ENCODE measurements around the gene RERE.
A peak's percentile ranks its signal among the peaks of the same experiment; 100 is the strongest.

Gene RERE

GRCh38 chr1:8312235-8313218 lies 504.9 kb downstream of the RERE start:
- DNase-seq: no peak

- no peak for DNase-seq
Measured at GRCh38 chr1:8311068-8311718, 506.2 kb downstream of the RERE start.

- DNase-seq: no peak
Measured at GRCh38 chr1:8307628-8308027, 509.8 kb downstream of the RERE start.

- no peak for DNase-seq
Measured at GRCh38 chr1:8303876-8304275, 513.6 kb downstream of the RERE start.

- peak; percentile 68 for DNase-seq
Measured at GRCh38 chr1:8303141-8303540, 514.3 kb downstream of the RERE start.
